Measurements from ENCODE around the gene RGMA. TPM values are rescaled to one million over a fixed set of nuclear protein-coding genes. Genes with fewer than 3 reads are reported as not detected.

The RGMA gene
- total and polyA plus RNA-seq, 2 of the 8 experiments (the other 6 are each of a cell fraction or from before 2014, with no cell fraction given) = 19.9 to 39.8 TPM

DNA sequence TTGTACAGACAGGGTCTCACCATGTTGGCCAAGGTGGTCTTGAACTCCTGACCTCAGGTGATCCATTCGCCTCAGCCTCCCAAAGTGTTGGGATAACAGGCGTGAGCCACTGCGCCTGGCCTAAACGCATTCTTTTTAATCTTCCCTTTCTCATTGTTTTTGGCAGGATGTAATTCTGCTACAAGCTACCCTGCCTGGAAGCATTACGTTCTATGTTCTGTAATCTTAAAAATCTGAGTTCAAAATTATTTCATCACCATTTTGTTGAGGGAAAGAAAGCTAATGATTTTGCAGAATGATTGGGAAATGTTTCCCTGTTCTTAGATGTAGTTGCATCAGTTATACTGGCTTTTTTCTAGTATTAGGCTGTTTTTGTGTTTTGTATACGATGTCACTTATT, 71.5 kb downstream of the RGMA start (continued):
- TF ChIP-seq JUN (IDR thresholded peaks at IDR 0.05; ENCODE audit: low read depth, low read length) = no peak
- no peak for TF ChIP-seq HDAC6 (IDR thresholded peaks at IDR 0.05; ENCODE audit: low read depth, low read length)
- no peak for TF ChIP-seq SIX5 (IDR thresholded peaks at IDR 0.05; ENCODE audit: low read depth, low read length)
- TF ChIP-seq BRCA1 (IDR thresholded peaks at IDR 0.05; ENCODE audit: low read depth, low read length) = no peak
- no peak for TF ChIP-seq POLR2A (IDR thresholded peaks at IDR 0.05; ENCODE audit: control extremely low read depth in 1 of 2, low read depth in 2 of 2, low read length in 2 of 2)
- TF ChIP-seq KDM4A (IDR thresholded peaks at IDR 0.05; ENCODE audit: low read depth, low read length, severe bottlenecking) = no peak

Data from H1 (cell line).